ENCODE results near the gene CCND1. TPM values are rescaled to one million over a fixed set of nuclear protein-coding genes. Genes with fewer than 3 reads are reported as not detected.
"Not testable (repeated sequence)": the region's sequence is repeated elsewhere in the genome, so short reads cannot be mapped to it uniquely, and the experiment has no call there.

CCND1 gene
- total and polyA plus RNA-seq, 10 donors: 4.3 to 96.6 (median 59.0) TPM

- WGBS, 5 donors: 86 to 93% (median 89%) methylated on average over 7 to 8 of the region's 8 CpGs
- TF ChIP-seq CTCF (IDR thresholded peaks at IDR 0.05 in 8 of 11, conservative IDR thresholded peaks at IDR 0.05 in 3 of 11) (no peak), POLR2AphosphoS5 (IDR thresholded peaks at IDR 0.05) (no peak), POLR2A (IDR thresholded peaks at IDR 0.05) (no peak)
- intact Hi-C loops (cut with DNase I; ENCODE audit: low total_unique reads): loop anchor here (5.0 kb wide), 2 partner anchors 200 to 510 kb away; no protein-coding TSS in a partner anchor
- Histone ChIP-seq H3K27ac (no peak overlapping the region), H3K4me1 (peaks cover 0 to 11% (median 9%) of the 10 kb centered on the region in 6 donors), H3K9me3 (peaks cover 0 to 2% (median 0%) of the 10 kb centered on the region in 8 donors), H3K4me3 (no peak overlapping the region), H3K36me3 (no peaks in the 10 kb centered on the region), H3K27me3 (replicated peaks in 1 of 7) (peaks cover 0 to 63% (median 15%) of the 10 kb centered on the region in 7 donors)
- DNase-seq: peak; percentile 68
Observed at GRCh38 chr11:69686856-69687255, 45.9 kb downstream of the CCND1 start.

- not testable (repeated sequence) for H3K9me3 ChIP-seq, H3K4me3 ChIP-seq, H3K27ac ChIP-seq, DNase-seq, H3K36me3 ChIP-seq
- Histone ChIP-seq H3K27me3 (replicated peaks in 1 of 7) (peaks cover 0 to 74% (median 15%) of the 10 kb centered on the region in 7 donors), H3K4me1 (peaks cover 0 to 11% (median 9%) of the 10 kb centered on the region in 6 donors)
- intact Hi-C loops (cut with DNase I; ENCODE audit: low total_unique reads): loop anchor here (5.0 kb wide), 2 partner anchors 199 to 509 kb away; no protein-coding TSS in a partner anchor
- WGBS, 5 donors: 55 to 66% (median 66%) methylated on average over 5 of the region's 5 CpGs
Observed at GRCh38 chr11:69687969-69688771, 47.2 kb downstream of the CCND1 start.

- no peak for DNase-seq
- no peak for TF ChIP-seq CTCF (IDR thresholded peaks at IDR 0.05 in 8 of 11, conservative IDR thresholded peaks at IDR 0.05 in 3 of 11)
- no peak for TF ChIP-seq POLR2AphosphoS5 (IDR thresholded peaks at IDR 0.05)
- TF ChIP-seq POLR2A (IDR thresholded peaks at IDR 0.05): no peak
- Histone ChIP-seq H3K9me3 (peaks cover 0 to 8% (median 0%) of the 10 kb centered on the region in 8 donors), H3K27ac (no peak overlapping the region), H3K36me3 (no peaks in the 10 kb centered on the region), H3K4me1 (peaks cover 0 to 11% (median 9%) of the 10 kb centered on the region in 6 donors), H3K27me3 (replicated peaks in 1 of 7) (peaks cover 0 to 88% (median 15%) of the 10 kb centered on the region in 7 donors), H3K4me3 (no peak overlapping the region)
- WGBS, 5 donors: 82 to 89% (median 86%) methylated on average over 5 of the region's 5 CpGs
- intact Hi-C loops (cut with DNase I; ENCODE audit: low total_unique reads): loop anchor here (5.0 kb wide), 2 partner anchors 198 to 508 kb away; no protein-coding TSS in a partner anchor
Observed at GRCh38 chr11:69689484-69690319, 48.7 kb downstream of the CCND1 start.

- TF ChIP-seq POLR2AphosphoS5 (IDR thresholded peaks at IDR 0.05) (no peak), CTCF (IDR thresholded peaks at IDR 0.05 in 8 of 11, conservative IDR thresholded peaks at IDR 0.05 in 3 of 11) (no peak), POLR2A (IDR thresholded peaks at IDR 0.05) (no peak)
- DNase-seq: peak; percentile 7
- H3K4me3 ChIP-seq: no peak overlapping the region
- peaks cover 0 to 88% (median 6%) of the 10 kb centered on the region in 7 donors for H3K27me3 ChIP-seq (replicated peaks in 1 of 7)
- no peaks in the 10 kb centered on the region for H3K36me3 ChIP-seq
- peaks cover 0 to 8% (median 0%) of the 10 kb centered on the region in 8 donors for H3K9me3 ChIP-seq
- no peaks in the 10 kb centered on the region for H3K4me1 ChIP-seq
- no peak overlapping the region for H3K27ac ChIP-seq
- 74 to 84% (median 83%) methylated on average over 2 of the region's 2 CpGs for WGBS, 5 donors
- intact Hi-C loops (cut with DNase I; ENCODE audit: low total_unique reads): no loop called here
Observed at GRCh38 chr11:69691463-69691862, 50.5 kb downstream of the CCND1 start.
